ENCODE measurements around the gene CSRNP2.

- TF ChIP-seq CTCF (IDR thresholded peaks at IDR 0.05), result no peak
- TF ChIP-seq POLR2A (IDR thresholded peaks at IDR 0.05), result no peak
Observed at GRCh38 chr12:51128919-51129318, 45.5 kb upstream of the CSRNP2 start.

All from uterus (tissue), 2 donors.